ENCODE results near the gene RFTN1.

The RFTN1 gene

GRCh38 chr3:16430717-16431630, 82.5 kb downstream of the RFTN1 start:
- no peak for DNase-seq (ENCODE audit: extremely low spot score)
- CTCF ChIA-PET = interaction anchor here (0.6 to 0.9 kb wide), 3 partner anchors 19 to 141 kb away, joined by 3 to 4 read pairs (median 3); no protein-coding TSS in a partner anchor
- no peak for TF ChIP-seq SP1 (IDR thresholded peaks at IDR 0.05)
- no peak for TF ChIP-seq FOXM1 (IDR thresholded peaks at IDR 0.05; ENCODE audit: borderline replicate concordance)
- no peak for TF ChIP-seq ZNF384 (IDR thresholded peaks at IDR 0.05)
- no peak for TF ChIP-seq LEF1 (IDR thresholded peaks at IDR 0.05; ENCODE audit: borderline replicate concordance)
- TF ChIP-seq ELF4 (IDR thresholded peaks at IDR 0.05) = no peak
- no peak for TF ChIP-seq L3MBTL2 (conservative IDR thresholded peaks at IDR 0.05)
- TF ChIP-seq SUZ12 (IDR thresholded peaks at IDR 0.05) = no peak
- TF ChIP-seq FOXK2 (IDR thresholded peaks at IDR 0.05) = no peak
- no peak for TF ChIP-seq NFRKB (IDR thresholded peaks at IDR 0.05)
- no peak for TF ChIP-seq HDGF (IDR thresholded peaks at IDR 0.05; ENCODE audit: borderline replicate concordance)
- TF ChIP-seq BHLHE40 (IDR thresholded peaks at IDR 0.05; ENCODE audit: borderline replicate concordance) = no peak
- no peak for TF ChIP-seq CTBP1 (IDR thresholded peaks at IDR 0.05; ENCODE audit: borderline replicate concordance)
- no peak for TF ChIP-seq FOXA1 (IDR thresholded peaks at IDR 0.05)
- TF ChIP-seq TARDBP (IDR thresholded peaks at IDR 0.05) = no peak
- TF ChIP-seq PKNOX1 (IDR thresholded peaks at IDR 0.05) = no peak
- TF ChIP-seq ARNT (IDR thresholded peaks at IDR 0.05) = no peak
- POLR2A ChIA-PET = no interaction called here

GRCh38 chr3:16429086-16429485, 84.4 kb downstream of the RFTN1 start:
- POLR2A ChIA-PET = no interaction called here
- CTCF ChIA-PET = no interaction called here
- DNase-seq (ENCODE audit: extremely low spot score) = no peak
- TF ChIP-seq FOXA1 (IDR thresholded peaks at IDR 0.05) (no peak), ZNF384 (IDR thresholded peaks at IDR 0.05) (no peak), FOXM1 (IDR thresholded peaks at IDR 0.05; ENCODE audit: borderline replicate concordance) (no peak), ARNT (IDR thresholded peaks at IDR 0.05) (no peak), LEF1 (IDR thresholded peaks at IDR 0.05; ENCODE audit: borderline replicate concordance) (no peak), PKNOX1 (IDR thresholded peaks at IDR 0.05) (no peak), SUZ12 (IDR thresholded peaks at IDR 0.05) (no peak), BHLHE40 (IDR thresholded peaks at IDR 0.05; ENCODE audit: borderline replicate concordance) (no peak)

- POLR2A ChIA-PET = no interaction called here
- CTCF ChIA-PET = no interaction called here
- no peak for DNase-seq (ENCODE audit: extremely low spot score)
Measured at GRCh38 chr3:16428612-16429011, 84.9 kb downstream of the RFTN1 start.

GRCh38 chr3:16427103-16427965, 86.2 kb downstream of the RFTN1 start:
- CTCF ChIA-PET = no interaction called here
- POLR2A ChIA-PET = no interaction called here
- no peak for TF ChIP-seq SP1 (IDR thresholded peaks at IDR 0.05)
- TF ChIP-seq ELF4 (IDR thresholded peaks at IDR 0.05) = no peak
- no peak for TF ChIP-seq FOXK2 (IDR thresholded peaks at IDR 0.05)
- TF ChIP-seq HDGF (IDR thresholded peaks at IDR 0.05; ENCODE audit: borderline replicate concordance) = no peak
- no peak for TF ChIP-seq FOXA1 (IDR thresholded peaks at IDR 0.05)
- no peak for DNase-seq (ENCODE audit: extremely low spot score)

More at GRCh38 chr3:16428612-16429011, 84.9 kb downstream of the RFTN1 start:
- no peak for TF ChIP-seq PKNOX1 (IDR thresholded peaks at IDR 0.05)
- no peak for TF ChIP-seq NFRKB (IDR thresholded peaks at IDR 0.05)
- TF ChIP-seq L3MBTL2 (conservative IDR thresholded peaks at IDR 0.05) = no peak
- no peak for TF ChIP-seq HDGF (IDR thresholded peaks at IDR 0.05; ENCODE audit: borderline replicate concordance)
- no peak for TF ChIP-seq ZNF384 (IDR thresholded peaks at IDR 0.05)
- no peak for TF ChIP-seq TARDBP (IDR thresholded peaks at IDR 0.05)
- TF ChIP-seq BHLHE40 (IDR thresholded peaks at IDR 0.05; ENCODE audit: borderline replicate concordance) = no peak
- TF ChIP-seq SP1 (IDR thresholded peaks at IDR 0.05) = no peak
- no peak for TF ChIP-seq FOXM1 (IDR thresholded peaks at IDR 0.05; ENCODE audit: borderline replicate concordance)
- no peak for TF ChIP-seq FOXA1 (IDR thresholded peaks at IDR 0.05)
- no peak for TF ChIP-seq SUZ12 (IDR thresholded peaks at IDR 0.05)
- TF ChIP-seq ELF4 (IDR thresholded peaks at IDR 0.05) = no peak
- no peak for TF ChIP-seq FOXK2 (IDR thresholded peaks at IDR 0.05)

- TF ChIP-seq PKNOX1 (IDR thresholded peaks at IDR 0.05) = no peak
- TF ChIP-seq FOXK2 (IDR thresholded peaks at IDR 0.05) = no peak
- TF ChIP-seq NFRKB (IDR thresholded peaks at IDR 0.05) = no peak
- no peak for TF ChIP-seq HDGF (IDR thresholded peaks at IDR 0.05; ENCODE audit: borderline replicate concordance)
- no peak for TF ChIP-seq TARDBP (IDR thresholded peaks at IDR 0.05)
- no peak for TF ChIP-seq CTBP1 (IDR thresholded peaks at IDR 0.05; ENCODE audit: borderline replicate concordance)
- TF ChIP-seq L3MBTL2 (conservative IDR thresholded peaks at IDR 0.05) = no peak
- no peak for TF ChIP-seq FOXA1 (IDR thresholded peaks at IDR 0.05)
- no peak for TF ChIP-seq SP1 (IDR thresholded peaks at IDR 0.05)
- TF ChIP-seq ZNF384 (IDR thresholded peaks at IDR 0.05) = no peak
- TF ChIP-seq LEF1 (IDR thresholded peaks at IDR 0.05; ENCODE audit: borderline replicate concordance) = no peak
- no peak for TF ChIP-seq ELF4 (IDR thresholded peaks at IDR 0.05)
- TF ChIP-seq FOXM1 (IDR thresholded peaks at IDR 0.05; ENCODE audit: borderline replicate concordance) = no peak
- no peak for TF ChIP-seq ARNT (IDR thresholded peaks at IDR 0.05)
- ChIA-PET CTCF (no interaction called here), POLR2A (no interaction called here)
Measured at GRCh38 chr3:16426665-16427064, 86.8 kb downstream of the RFTN1 start.

More at GRCh38 chr3:16426665-16427064, 86.8 kb downstream of the RFTN1 start:
- no peak for DNase-seq (ENCODE audit: extremely low spot score)

Data from HEK293T (cell line).